Heart right ventricle (tissue), 16 donors: Measurements from ENCODE around the gene DNAH14. TPM values are rescaled to one million over a fixed set of nuclear protein-coding genes. Genes with fewer than 3 reads are reported as not detected.

ENCODE experiments used
- ATAC-seq, 8 donors: fragments of 200-7000 bp; cut with Tn5 transposase; one replicate each; pipeline ENCODE4 v1.9.1; 2020; ENCODE audit warnings: mild to moderate bottlenecking in 8 of 8, moderate library complexity in 8 of 8, moderate number of reproducible peaks in 1 of 8
- DNase-seq, 2 donors: peaks; one replicate each; pipeline ENCODE4 v3.0.0-alpha.2; 2020
- H3K27ac ChIP-seq, 10 donors: fragments of 200-600 bp; sonication (generic) in 2 of 10; one replicate each; pipeline versions ENCODE4 v1.5.0 to v1.8.0; 2020 to 2022; ENCODE audit warnings: mild to moderate bottlenecking in 3 of 10
- H3K27me3 ChIP-seq, 7 donors: fragments of 200-600 bp; one replicate each; pipeline ENCODE4 v1.8.0; 2021 to 2022; ENCODE audit warnings: mild to moderate bottlenecking in 2 of 7
- H3K36me3 ChIP-seq, 9 donors: fragments of 200-600 bp; sonication (generic) in 1 of 9; one replicate each; pipeline versions ENCODE4 v1.5.0 to v1.8.0; 2020 to 2022; ENCODE audit warnings: mild to moderate bottlenecking in 2 of 9
- H3K4me1 ChIP-seq, 9 donors: fragments of 200-600 bp; sonication (generic) in 1 of 9; one replicate each; pipeline versions ENCODE4 v1.5.0 to v1.8.0; 2020 to 2022; ENCODE audit warnings: mild to moderate bottlenecking in 4 of 9
- H3K4me3 ChIP-seq, 10 donors: fragments of 200-600 bp; sonication (generic) in 2 of 10; one replicate each; pipeline versions ENCODE4 v1.5.0 to v1.8.0; 2020 to 2022; ENCODE audit warnings: mild to moderate bottlenecking in 7 of 10, moderate library complexity in 2 of 10
- H3K9me3 ChIP-seq, 11 donors: fragments of 200-600 bp in 10 of 11; sonication (generic) in 2 of 11; one replicate each; pipeline versions ENCODE4 v1.5.0 to v1.8.0; 2013 to 2022; ENCODE audit warnings: mild to moderate bottlenecking in 2 of 11, control low read depth in 1 of 11, moderate library complexity in 1 of 11
- CTCF ChIP-seq, 9 donors: fragments of 200-600 bp; sonication (generic) in 2 of 9; IDR thresholded peaks; one replicate each; pipeline versions ENCODE4 v1.5.0 to v1.8.0; 2021 to 2022; ENCODE audit warnings: antibody characterized with exemption in 9 of 9, mild to moderate bottlenecking in 5 of 9, moderate library complexity in 1 of 9
- WGBS, 2 donors: extraction: QIAGEN DNeasy Blood & Tissue Kit; methylation state at CpG; one replicate each; pipeline ENCODE4 v1.1.7; 2013; ENCODE audit warnings: inconsistent platforms in 1 of 2; 5-methylcytosine and 5-hydroxymethylcytosine counted together
- intact Hi-C, 10 donors: fragments of 100-400 bp; cut with DNase I; formaldehyde crosslinking; loops; one replicate each; pipeline versions ENCODE4 v1.11.1 to v1.14.2; 2022
- polyA plus RNA-seq, 2 donors: library from polyadenylated mRNA; stranded (reverse); fragments of 200-250 nt; gene quantifications; one replicate each; pipeline ENCODE4 v1.2.3, GENCODE V29; 2013
- total RNA-seq, 10 donors: library from RNA; stranded (reverse); fragmentation: NEBNext Ultra II Directional in 3 of 10; extraction: Animal tissue kit (Norgen Biotek cat#: 25700) in 3 of 10; gene quantifications; one replicate each; pipeline versions ENCODE4 v1.2.1 to v1.2.4, GENCODE V29; 2021 to 2023
- donor health status: Arrhythmogenic right ventricular cardiomyopathy.
- donor health status: ischemic (EF 13 %, LVEDD 7.1; RV severe dilation, severe dysfunction).
- donor health status: healthy with polysubstance abuse.
- donor health status: DM: no; HTN: yes; CAD: no.
- donor health status: DM: no; HTN: no; CAD: no.
- donor health status: ischemic (EF 25% LVEDD 6.9; RV normal size, moderate dysfunction).
- donor health status: ischemic (EF 25% LVEDD 5.7; RV mildly dilated, moderate dysfunction).
- donor health status: healthy.
- donor health status: DM: yes; HTN: yes; CAD: no.
- donor health status: Ischemic cardiomyopathy.
- donor health status: ischemic (EF 35%, LVEDD 5.7; RV mildly dilated, moderate dysfunction).
- donor health status: nonischemic (EF 11% LVEDD 7.7; RV severe dilation, severe dysfunction).
- donor health status: DM: yes; HTN: yes; CAD: no.
- donor health status: PGD.
- donor health status: ischemic (EF 29% LVEDD 5.4; RV normal size, mild dysfunction).
- donor health status: nonischemic (EF 23%, LVEDD 6.1; RV moderate dilation, normal function).

The DNAH14 gene
- total and polyA plus RNA-seq, 12 donors, result 0.12 to 8.0 (median 2.0) TPM

- intact Hi-C loops, result no loop called here
- 70 to 71% methylated on average over 5 of the region's 5 CpGs for WGBS, 2 donors
- TF ChIP-seq CTCF (IDR thresholded peaks at IDR 0.05), result no peak
- Histone ChIP-seq H3K36me3 (no peaks in the 10 kb centered on the region), H3K4me1 (no peaks in the 10 kb centered on the region), H3K27me3 (peaks cover 0 to 31% (median 7%) of the 10 kb centered on the region in 7 donors), H3K9me3 (peaks cover 0 to 12% (median 0%) of the 10 kb centered on the region in 11 donors), H3K27ac (no peak overlapping the region), H3K4me3 (no peak overlapping the region)
- ATAC-seq, result no peak
- no peak for DNase-seq
Measured at GRCh38 chr1:224901087-224901810, 28.2 kb upstream of the DNAH14 start.

GRCh38 chr1:224903955-224904354 lies 25.5 kb upstream of the DNAH14 start:
- 57 to 71% methylated on average over 2 of the region's 2 CpGs for WGBS, 2 donors
- Histone ChIP-seq H3K4me1 (no peaks in the 10 kb centered on the region), H3K4me3 (no peak overlapping the region), H3K36me3 (no peaks in the 10 kb centered on the region), H3K9me3 (no peaks in the 10 kb centered on the region), H3K27ac (no peak overlapping the region), H3K27me3 (peaks cover 0 to 36% (median 8%) of the 10 kb centered on the region in 7 donors)
- intact Hi-C loops, result no loop called here
- no peak for DNase-seq
- no peak for ATAC-seq
- TF ChIP-seq CTCF (IDR thresholded peaks at IDR 0.05), result no peak

- Histone ChIP-seq H3K9me3 (peaks cover 0 to 13% (median 7%) of the 10 kb centered on the region in 11 donors), H3K4me1 (no peaks in the 10 kb centered on the region), H3K36me3 (no peaks in the 10 kb centered on the region), H3K4me3 (no peak overlapping the region), H3K27ac (no peak overlapping the region), H3K27me3 (peaks cover 0 to 37% (median 8%) of the 10 kb centered on the region in 7 donors)
- 65 to 100% methylated on average over 1 of the region's 1 CpG for WGBS, 2 donors
- no peak for ATAC-seq
- no peak for TF ChIP-seq CTCF (IDR thresholded peaks at IDR 0.05)
- intact Hi-C loops, result no loop called here
- no peak for DNase-seq
Measured at GRCh38 chr1:224906340-224906739, 23.1 kb upstream of the DNAH14 start.

GRCh38 chr1:224911217-224911616 lies 18.3 kb upstream of the DNAH14 start:
- Histone ChIP-seq H3K4me3 (no peak overlapping the region), H3K27me3 (peaks cover 0 to 11% (median 0%) of the 10 kb centered on the region in 7 donors), H3K36me3 (no peaks in the 10 kb centered on the region), H3K9me3 (peaks cover 0 to 59% (median 12%) of the 10 kb centered on the region in 11 donors), H3K4me1 (no peaks in the 10 kb centered on the region), H3K27ac (no peak overlapping the region)
- no peak for ATAC-seq
- no peak for DNase-seq
- intact Hi-C loops, result loop anchor here in 1 of 10 donors (10.0 kb wide), 1 partner anchor 266 kb away; no protein-coding TSS in a partner anchor
- no peak for TF ChIP-seq CTCF (IDR thresholded peaks at IDR 0.05)
